ENCODE data around the gene OR10J5.
"Not testable (repeated sequence)": the region's sequence is repeated elsewhere in the genome, so short reads cannot be mapped to it uniquely, and the experiment has no call there.

Gene OR10J5

GRCh38 chr1:159535907-159536306 lies at the start of gene OR10J5:
Gene OR10J5, minus strand, starts transcription at chr1:159536007. Its CDS starts 0 bp downstream, at chr1:159536007.
- DNase-seq (ENCODE audit: low read depth) = no peak

GRCh38 chr1:159584536-159584935 lies 48.7 kb upstream of the OR10J5 start:
- no peak for DNase-seq (ENCODE audit: low read depth)

GRCh38 chr1:159581422-159581821 lies 45.6 kb upstream of the OR10J5 start:
- no peak for DNase-seq (ENCODE audit: low read depth)

GRCh38 chr1:159580340-159580739 lies 44.5 kb upstream of the OR10J5 start:
- DNase-seq (ENCODE audit: low read depth) = no peak

GRCh38 chr1:159577446-159577845 lies 41.6 kb upstream of the OR10J5 start:
- no peak for DNase-seq (ENCODE audit: low read depth)

GRCh38 chr1:159562680-159563079 lies 26.9 kb upstream of the OR10J5 start:
- DNase-seq (ENCODE audit: low read depth) = no peak

GRCh38 chr1:159561497-159561896 lies 25.7 kb upstream of the OR10J5 start:
- DNase-seq (ENCODE audit: low read depth) = no peak

GRCh38 chr1:159560599-159560998 lies 24.8 kb upstream of the OR10J5 start:
- no peak for DNase-seq (ENCODE audit: low read depth)

- no peak for DNase-seq (ENCODE audit: low read depth)
Observed at GRCh38 chr1:159556931-159557369, 21.1 kb upstream of the OR10J5 start.

- no peak for DNase-seq (ENCODE audit: low read depth)
Observed at GRCh38 chr1:159554696-159555095, 18.9 kb upstream of the OR10J5 start.

- no peak for DNase-seq (ENCODE audit: low read depth)
Observed at GRCh38 chr1:159554261-159554660, 18.5 kb upstream of the OR10J5 start.

- no peak for DNase-seq (ENCODE audit: low read depth)
Observed at GRCh38 chr1:159548126-159548525, 12.3 kb upstream of the OR10J5 start.

- no peak for DNase-seq (ENCODE audit: low read depth)
Observed at GRCh38 chr1:159532922-159533321, 2.9 kb downstream of the OR10J5 start.

- DNase-seq (ENCODE audit: low read depth) = not testable (repeated sequence)
Observed at GRCh38 chr1:159524792-159525191, 11.0 kb downstream of the OR10J5 start.

GRCh38 chr1:159510229-159510541 lies 25.6 kb downstream of the OR10J5 start:
- DNase-seq (ENCODE audit: low read depth) = no peak

- no peak for DNase-seq (ENCODE audit: low read depth)
Observed at GRCh38 chr1:159509440-159510228, 26.2 kb downstream of the OR10J5 start.

- no peak for DNase-seq (ENCODE audit: low read depth)
Observed at GRCh38 chr1:159508951-159509350, 26.9 kb downstream of the OR10J5 start.

GRCh38 chr1:159505676-159506075 lies 30.1 kb downstream of the OR10J5 start:
- DNase-seq (ENCODE audit: low read depth) = no peak

GRCh38 chr1:159501082-159501481 lies 34.7 kb downstream of the OR10J5 start:
- no peak for DNase-seq (ENCODE audit: low read depth)

GRCh38 chr1:159494513-159495210 lies 41.1 kb downstream of the OR10J5 start:
- DNase-seq (ENCODE audit: low read depth) = not testable (repeated sequence)

- DNase-seq (ENCODE audit: low read depth) = no peak
Observed at GRCh38 chr1:159493354-159493753, 42.5 kb downstream of the OR10J5 start.

- no peak for DNase-seq (ENCODE audit: low read depth)
Observed at GRCh38 chr1:159492575-159493323, 43.1 kb downstream of the OR10J5 start.

Measured in stimulated activated CD8-positive, alpha-beta memory T cell treated with anti-CD3 and anti-CD28 coated beads, Interleukin-7, amount 100 ng/mL, for 24 hours (primary cell).